ENCODE results near the gene NFU1.

The NFU1 gene

DNA sequence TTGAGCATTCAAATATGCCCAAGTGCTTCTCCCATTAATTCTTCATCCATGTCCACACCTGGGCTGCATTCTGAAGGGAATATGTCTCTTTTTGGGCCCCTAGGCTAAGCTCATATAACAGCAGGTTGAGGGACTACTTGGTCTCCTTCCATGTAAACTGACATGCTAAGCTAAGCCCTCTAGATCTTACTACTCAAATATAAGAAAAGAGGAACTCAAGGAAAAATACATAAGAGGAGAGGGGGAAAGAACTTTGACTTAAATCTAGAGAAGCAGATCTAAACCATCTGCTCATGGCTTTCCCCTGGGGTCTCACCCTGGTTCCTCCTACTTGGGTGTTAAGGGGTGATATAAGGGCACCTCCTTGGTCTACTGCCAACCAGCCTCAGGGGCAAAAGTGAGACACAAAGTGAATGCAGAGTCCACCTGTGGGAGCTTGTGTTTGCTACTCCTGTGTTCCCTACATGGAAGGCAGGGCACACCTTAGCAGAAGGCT is 19.8 kb upstream of the NFU1 start:
- Histone ChIP-seq H3K4me3 (ENCODE audit: low read depth, low read length) (no peak overlapping the region), H3K4me1 (ENCODE audit: control insufficient read depth, insufficient read depth, low read length) (peaks cover 4% of the 10 kb centered on the region; the same call in 1 of the 2 replicates), H3K36me3 (ENCODE audit: control insufficient read depth in 2 of 2, insufficient read depth in 1 of 2, low read length in 2 of 2) (no peaks in the 10 kb centered on the region), H3K9me3 (ENCODE audit: control insufficient read depth, insufficient read depth, low read depth, low read length) (no peaks in the 10 kb centered on the region), H3K27ac (ENCODE audit: extremely low read depth, low read depth, low read length) (no peak overlapping the region)
- ChIA-PET POLR2A (no interaction called here), CTCF (interaction anchor here (0.6 kb wide), 2 partner anchors 19 to 154 kb away, joined by 3 read pairs; no protein-coding TSS in a partner anchor)
- TF ChIP-seq KLF7 (tag by site-specific recombination; IDR thresholded peaks at IDR 0.05; ENCODE audit: borderline replicate concordance) (no peak), GLI4 (tag by site-specific recombination; IDR thresholded peaks at IDR 0.05) (no peak), ZNF555 (tag by site-specific recombination; conservative IDR thresholded peaks at IDR 0.05) (no peak), ZNF335 (tag by site-specific recombination; conservative IDR thresholded peaks at IDR 0.05) (no peak), ZNF169 (tag by site-specific recombination; IDR thresholded peaks at IDR 0.05) (no peak), ZNF221 (tag by site-specific recombination; IDR thresholded peaks at IDR 0.05; ENCODE audit: borderline replicate concordance) (no peak), ZNF521 (tag by site-specific recombination; IDR thresholded peaks at IDR 0.05) (no peak), TCF7L2 (IDR thresholded peaks at IDR 0.05; ENCODE audit: borderline replicate concordance, low read depth, low read length) (no peak), ZNF792 (tag by site-specific recombination; IDR thresholded peaks at IDR 0.05) (no peak), ZNF561 (tag by site-specific recombination; IDR thresholded peaks at IDR 0.05; ENCODE audit: borderline replicate concordance) (no peak)
- TF ChIP-seq, protein P1, sequence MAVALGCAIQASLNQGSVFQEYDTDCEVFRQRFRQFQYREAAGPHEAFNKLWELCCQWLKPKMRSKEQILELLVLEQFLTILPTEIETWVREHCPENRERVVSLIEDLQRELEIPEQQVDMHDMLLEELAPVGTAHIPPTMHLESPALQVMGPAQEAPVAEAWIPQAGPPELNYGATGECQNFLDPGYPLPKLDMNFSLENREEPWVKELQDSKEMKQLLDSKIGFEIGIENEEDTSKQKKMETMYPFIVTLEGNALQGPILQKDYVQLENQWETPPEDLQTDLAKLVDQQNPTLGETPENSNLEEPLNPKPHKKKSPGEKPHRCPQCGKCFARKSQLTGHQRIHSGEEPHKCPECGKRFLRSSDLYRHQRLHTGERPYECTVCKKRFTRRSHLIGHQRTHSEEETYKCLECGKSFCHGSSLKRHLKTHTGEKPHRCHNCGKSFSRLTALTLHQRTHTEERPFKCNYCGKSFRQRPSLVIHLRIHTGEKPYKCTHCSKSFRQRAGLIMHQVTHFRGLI (tag by site-specific recombination; IDR thresholded peaks at IDR 0.05), result no peak

DNA sequence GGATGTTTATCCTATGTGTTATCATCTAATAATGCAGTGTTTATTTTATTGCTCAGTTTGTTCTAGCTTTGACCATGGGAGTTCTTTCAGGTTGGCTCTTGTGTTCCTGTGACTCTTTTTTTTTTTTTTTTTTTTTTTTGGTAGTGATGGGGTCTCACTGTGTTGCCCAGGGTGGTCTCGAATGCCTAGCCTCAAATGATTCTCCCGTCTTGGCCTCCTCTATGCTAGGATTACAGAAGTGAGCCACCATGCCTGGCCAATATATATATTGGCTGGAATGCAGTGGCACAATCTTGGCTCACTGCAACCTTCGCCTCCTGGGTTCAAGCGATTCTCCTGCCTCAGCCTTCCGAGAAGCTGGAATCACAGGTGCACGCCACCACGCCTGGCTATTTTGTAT is 18.9 kb upstream of the NFU1 start:
- Histone ChIP-seq H3K4me3 (ENCODE audit: low read depth, low read length) (no peak overlapping the region), H3K27ac (ENCODE audit: extremely low read depth, low read depth, low read length) (no peak overlapping the region), H3K4me1 (ENCODE audit: control insufficient read depth, insufficient read depth, low read length) (peaks cover 4% of the 10 kb centered on the region; the same call in 1 of the 2 replicates), H3K36me3 (ENCODE audit: control insufficient read depth in 2 of 2, insufficient read depth in 1 of 2, low read length in 2 of 2) (no peaks in the 10 kb centered on the region), H3K9me3 (ENCODE audit: control insufficient read depth, insufficient read depth, low read depth, low read length) (no peaks in the 10 kb centered on the region)
- no peak for TF ChIP-seq YY2 (tag by site-specific recombination; IDR thresholded peaks at IDR 0.05)
- TF ChIP-seq EGR2 (tag by site-specific recombination; IDR thresholded peaks at IDR 0.05; ENCODE audit: low read depth), result no peak
- TF ChIP-seq, protein P2, sequence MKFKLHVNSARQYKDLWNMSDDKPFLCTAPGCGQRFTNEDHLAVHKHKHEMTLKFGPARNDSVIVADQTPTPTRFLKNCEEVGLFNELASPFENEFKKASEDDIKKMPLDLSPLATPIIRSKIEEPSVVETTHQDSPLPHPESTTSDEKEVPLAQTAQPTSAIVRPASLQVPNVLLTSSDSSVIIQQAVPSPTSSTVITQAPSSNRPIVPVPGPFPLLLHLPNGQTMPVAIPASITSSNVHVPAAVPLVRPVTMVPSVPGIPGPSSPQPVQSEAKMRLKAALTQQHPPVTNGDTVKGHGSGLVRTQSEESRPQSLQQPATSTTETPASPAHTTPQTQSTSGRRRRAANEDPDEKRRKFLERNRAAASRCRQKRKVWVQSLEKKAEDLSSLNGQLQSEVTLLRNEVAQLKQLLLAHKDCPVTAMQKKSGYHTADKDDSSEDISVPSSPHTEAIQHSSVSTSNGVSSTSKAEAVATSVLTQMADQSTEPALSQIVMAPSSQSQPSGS (tag by site-specific recombination; IDR thresholded peaks at IDR 0.05; ENCODE audit: low read depth), result no peak
- ChIA-PET CTCF (no interaction called here), POLR2A (no interaction called here)

DNA sequence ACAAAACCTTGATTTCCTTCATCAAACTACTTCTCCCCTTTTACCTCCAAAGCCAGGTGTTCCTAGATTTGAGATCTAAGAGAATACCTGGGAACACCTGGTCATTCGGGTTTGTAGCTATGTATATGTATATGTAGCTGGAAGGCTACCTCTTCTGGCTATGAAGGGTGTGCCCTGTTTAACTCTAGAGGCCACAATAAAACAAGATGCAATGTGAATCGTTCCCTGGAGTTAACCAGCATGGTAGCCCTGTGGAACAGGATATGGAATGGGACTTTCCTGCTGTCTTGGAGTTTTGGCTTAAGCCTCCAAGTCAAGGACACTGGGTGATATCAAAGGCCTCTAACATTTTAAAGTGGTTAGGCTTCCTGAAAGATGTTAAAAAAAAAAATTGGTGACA is 17.7 kb upstream of the NFU1 start:
- Histone ChIP-seq H3K9me3 (ENCODE audit: control insufficient read depth, insufficient read depth, low read depth, low read length) (no peaks in the 10 kb centered on the region), H3K4me1 (ENCODE audit: control insufficient read depth, insufficient read depth, low read length) (peaks cover 4% of the 10 kb centered on the region; the same call in 1 of the 2 replicates), H3K36me3 (ENCODE audit: control insufficient read depth in 2 of 2, insufficient read depth in 1 of 2, low read length in 2 of 2) (no peaks in the 10 kb centered on the region), H3K27ac (ENCODE audit: extremely low read depth, low read depth, low read length) (no peak overlapping the region), H3K4me3 (ENCODE audit: low read depth, low read length) (no peak overlapping the region)
- ChIA-PET CTCF (no interaction called here), POLR2A (no interaction called here)
- no peak for TF ChIP-seq ZNF768 (tag by site-specific recombination; IDR thresholded peaks at IDR 0.05)
- TF ChIP-seq, protein P3, sequence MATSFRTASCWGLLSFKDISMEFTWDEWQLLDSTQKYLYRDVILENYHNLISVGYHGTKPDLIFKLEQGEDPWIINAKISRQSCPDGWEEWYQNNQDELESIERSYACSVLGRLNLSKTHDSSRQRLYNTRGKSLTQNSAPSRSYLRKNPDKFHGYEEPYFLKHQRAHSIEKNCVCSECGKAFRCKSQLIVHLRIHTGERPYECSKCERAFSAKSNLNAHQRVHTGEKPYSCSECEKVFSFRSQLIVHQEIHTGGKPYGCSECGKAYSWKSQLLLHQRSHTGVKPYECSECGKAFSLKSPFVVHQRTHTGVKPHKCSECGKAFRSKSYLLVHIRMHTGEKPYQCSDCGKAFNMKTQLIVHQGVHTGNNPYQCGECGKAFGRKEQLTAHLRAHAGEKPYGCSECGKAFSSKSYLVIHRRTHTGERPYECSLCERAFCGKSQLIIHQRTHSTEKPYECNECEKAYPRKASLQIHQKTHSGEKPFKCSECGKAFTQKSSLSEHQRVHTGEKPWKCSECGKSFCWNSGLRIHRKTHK (tag by site-specific recombination; IDR thresholded peaks at IDR 0.05), result no peak
- TF ChIP-seq, protein P4, sequence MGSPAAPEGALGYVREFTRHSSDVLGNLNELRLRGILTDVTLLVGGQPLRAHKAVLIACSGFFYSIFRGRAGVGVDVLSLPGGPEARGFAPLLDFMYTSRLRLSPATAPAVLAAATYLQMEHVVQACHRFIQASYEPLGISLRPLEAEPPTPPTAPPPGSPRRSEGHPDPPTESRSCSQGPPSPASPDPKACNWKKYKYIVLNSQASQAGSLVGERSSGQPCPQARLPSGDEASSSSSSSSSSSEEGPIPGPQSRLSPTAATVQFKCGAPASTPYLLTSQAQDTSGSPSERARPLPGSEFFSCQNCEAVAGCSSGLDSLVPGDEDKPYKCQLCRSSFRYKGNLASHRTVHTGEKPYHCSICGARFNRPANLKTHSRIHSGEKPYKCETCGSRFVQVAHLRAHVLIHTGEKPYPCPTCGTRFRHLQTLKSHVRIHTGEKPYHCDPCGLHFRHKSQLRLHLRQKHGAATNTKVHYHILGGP (tag by site-specific recombination; IDR thresholded peaks at IDR 0.05), result no peak
- TF ChIP-seq, protein P5, sequence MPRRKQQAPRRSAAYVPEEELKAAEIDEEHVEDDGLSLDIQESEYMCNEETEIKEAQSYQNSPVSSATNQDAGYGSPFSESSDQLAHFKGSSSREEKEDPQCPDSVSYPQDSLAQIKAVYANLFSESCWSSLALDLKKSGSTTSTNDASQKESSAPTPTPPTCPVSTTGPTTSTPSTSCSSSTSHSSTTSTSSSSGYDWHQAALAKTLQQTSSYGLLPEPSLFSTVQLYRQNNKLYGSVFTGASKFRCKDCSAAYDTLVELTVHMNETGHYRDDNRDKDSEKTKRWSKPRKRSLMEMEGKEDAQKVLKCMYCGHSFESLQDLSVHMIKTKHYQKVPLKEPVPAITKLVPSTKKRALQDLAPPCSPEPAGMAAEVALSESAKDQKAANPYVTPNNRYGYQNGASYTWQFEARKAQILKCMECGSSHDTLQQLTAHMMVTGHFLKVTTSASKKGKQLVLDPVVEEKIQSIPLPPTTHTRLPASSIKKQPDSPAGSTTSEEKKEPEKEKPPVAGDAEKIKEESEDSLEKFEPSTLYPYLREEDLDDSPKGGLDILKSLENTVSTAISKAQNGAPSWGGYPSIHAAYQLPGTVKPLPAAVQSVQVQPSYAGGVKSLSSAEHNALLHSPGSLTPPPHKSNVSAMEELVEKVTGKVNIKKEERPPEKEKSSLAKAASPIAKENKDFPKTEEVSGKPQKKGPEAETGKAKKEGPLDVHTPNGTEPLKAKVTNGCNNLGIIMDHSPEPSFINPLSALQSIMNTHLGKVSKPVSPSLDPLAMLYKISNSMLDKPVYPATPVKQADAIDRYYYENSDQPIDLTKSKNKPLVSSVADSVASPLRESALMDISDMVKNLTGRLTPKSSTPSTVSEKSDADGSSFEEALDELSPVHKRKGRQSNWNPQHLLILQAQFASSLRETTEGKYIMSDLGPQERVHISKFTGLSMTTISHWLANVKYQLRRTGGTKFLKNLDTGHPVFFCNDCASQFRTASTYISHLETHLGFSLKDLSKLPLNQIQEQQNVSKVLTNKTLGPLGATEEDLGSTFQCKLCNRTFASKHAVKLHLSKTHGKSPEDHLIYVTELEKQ (tag by site-specific recombination; IDR thresholded peaks at IDR 0.05; ENCODE audit: borderline replicate concordance), result no peak
- no peak for TF ChIP-seq ZFP41 (tag by site-specific recombination; IDR thresholded peaks at IDR 0.05; ENCODE audit: borderline replicate concordance)
- TF ChIP-seq ZNF391 (tag by site-specific recombination; IDR thresholded peaks at IDR 0.05; ENCODE audit: borderline replicate concordance, low read depth), result no peak
